GM21825 (cell line): ENCODE data around the gene MTHFS.
A peak's percentile ranks its signal among the peaks of the same experiment; 100 is the strongest.

Experiments used
- ATAC-seq: cut with Tn5 transposase; IDR thresholded peaks from one replicate; pipeline ENCODE4 v1.9.1; 2021; ENCODE audit warnings: mild to moderate bottlenecking, moderate library complexity; ENCODE audit not compliant: unreplicated experiment

Gene MTHFS

GRCh38 chr15:79881254-79881653 lies 15.6 kb downstream of the MTHFS start:
- ATAC-seq = no peak

- ATAC-seq = no peak
These were observed 18.6 kb downstream of the MTHFS start for GRCh38 chr15:79878078-79878705.

- ATAC-seq = no peak
These were observed 21.6 kb downstream of the MTHFS start for GRCh38 chr15:79875213-79875612.

- no peak for ATAC-seq
These were observed 22.6 kb downstream of the MTHFS start for GRCh38 chr15:79874242-79874641.

- no peak for ATAC-seq
These were observed 24.3 kb downstream of the MTHFS start for GRCh38 chr15:79872358-79873017.

GRCh38 chr15:79868554-79868953 lies 28.3 kb downstream of the MTHFS start:
- ATAC-seq = no peak

- ATAC-seq = no peak
These were observed 32.9 kb downstream of the MTHFS start for GRCh38 chr15:79863886-79864285.

- ATAC-seq = no peak
These were observed 34.6 kb downstream of the MTHFS start for GRCh38 chr15:79862191-79862590.

GRCh38 chr15:79860661-79861060 lies 36.2 kb downstream of the MTHFS start:
- no peak for ATAC-seq

- no peak for ATAC-seq
These were observed 38.3 kb downstream of the MTHFS start for GRCh38 chr15:79858469-79858868.

GRCh38 chr15:79853492-79854328 lies 43.1 kb downstream of the MTHFS start:
- peak; percentile 91 for ATAC-seq

- no peak for ATAC-seq
These were observed 47.0 kb downstream of the MTHFS start for GRCh38 chr15:79849789-79850188.

GRCh38 chr15:79846539-79846938 lies 50.3 kb downstream of the MTHFS start:
- no peak for ATAC-seq

GRCh38 chr15:79844221-79844620 lies 52.6 kb downstream of the MTHFS start:
- ATAC-seq = no peak

GRCh38 chr15:79837846-79838245 lies 59.0 kb downstream of the MTHFS start:
- ATAC-seq = no peak

GRCh38 chr15:79834495-79834894 lies 62.3 kb downstream of the MTHFS start:
- no peak for ATAC-seq

- no peak for ATAC-seq
These were observed 64.3 kb downstream of the MTHFS start for GRCh38 chr15:79832367-79833120.

- ATAC-seq = no peak
These were observed 65.2 kb downstream of the MTHFS start for GRCh38 chr15:79831604-79832003.

GRCh38 chr15:79829950-79830349 lies 66.9 kb downstream of the MTHFS start:
- ATAC-seq = no peak

- no peak for ATAC-seq
These were observed 68.4 kb downstream of the MTHFS start for GRCh38 chr15:79828447-79828846.

- no peak for ATAC-seq
These were observed 70.0 kb downstream of the MTHFS start for GRCh38 chr15:79826800-79827199.
